ENCODE measurements around the gene OR10G8.

DNA sequence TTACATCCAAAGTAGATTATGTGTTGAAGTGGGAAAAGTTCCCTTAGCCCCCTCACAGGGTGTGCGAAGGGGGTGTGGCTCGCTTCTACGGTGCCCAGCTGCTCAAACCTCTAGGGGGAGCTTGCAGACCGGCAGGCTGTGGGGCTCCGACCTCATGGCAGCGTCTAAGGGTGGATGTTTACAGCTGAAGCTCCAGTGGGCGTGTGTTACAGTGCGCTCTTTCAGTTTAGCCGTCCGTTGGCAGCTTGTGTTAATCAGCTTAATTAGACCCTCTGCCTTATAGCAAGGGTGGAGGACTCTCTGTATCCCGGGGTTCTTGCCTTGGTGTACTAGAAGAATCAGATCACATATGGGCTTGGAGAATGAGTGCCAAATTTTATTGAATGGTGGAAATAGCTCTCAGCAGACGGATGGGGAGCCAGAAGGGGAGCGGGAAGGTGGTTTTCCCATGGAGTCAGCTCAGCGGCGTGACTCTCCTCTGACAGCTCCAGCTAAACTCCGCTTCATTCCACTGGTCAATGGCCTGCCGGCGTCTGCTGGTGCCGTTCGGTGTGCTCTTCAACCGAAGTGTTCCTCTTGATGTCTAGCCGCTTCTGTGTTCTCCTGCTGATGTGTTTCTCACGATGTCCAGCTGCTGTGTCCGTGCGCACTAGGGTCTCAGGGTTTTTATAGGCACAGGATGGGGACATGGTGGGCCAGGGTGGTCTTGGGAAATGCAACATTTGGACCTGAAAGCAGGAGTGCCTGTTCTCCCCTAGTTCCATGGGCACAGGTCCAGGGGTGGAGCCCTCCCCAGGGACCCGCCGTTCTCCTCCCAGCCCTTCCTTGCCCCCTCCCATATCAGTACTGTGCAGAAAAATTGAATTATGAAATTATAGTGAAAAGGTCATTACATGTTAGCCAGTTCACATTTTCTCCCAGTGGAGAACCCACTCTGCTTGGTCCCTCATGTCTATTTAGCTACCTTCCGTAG, 43.1 kb downstream of the OR10G8 start:
- no peak for TF ChIP-seq POLR2A (IDR thresholded peaks at IDR 0.05)
- TF ChIP-seq CTCF (IDR thresholded peaks at IDR 0.05): peak; percentile 18 to 52 (median 33)

Data from tibial nerve (tissue), 3 donors.